NCI-H510A (cell line): Measurements from ENCODE around the gene TSPYL6.

ENCODE experiments used
- DNase-seq: peaks from one replicate; lab custom pipeline; 2025; lab: John Stamatoyannopoulos, UW

TSPYL6 gene

DNA sequence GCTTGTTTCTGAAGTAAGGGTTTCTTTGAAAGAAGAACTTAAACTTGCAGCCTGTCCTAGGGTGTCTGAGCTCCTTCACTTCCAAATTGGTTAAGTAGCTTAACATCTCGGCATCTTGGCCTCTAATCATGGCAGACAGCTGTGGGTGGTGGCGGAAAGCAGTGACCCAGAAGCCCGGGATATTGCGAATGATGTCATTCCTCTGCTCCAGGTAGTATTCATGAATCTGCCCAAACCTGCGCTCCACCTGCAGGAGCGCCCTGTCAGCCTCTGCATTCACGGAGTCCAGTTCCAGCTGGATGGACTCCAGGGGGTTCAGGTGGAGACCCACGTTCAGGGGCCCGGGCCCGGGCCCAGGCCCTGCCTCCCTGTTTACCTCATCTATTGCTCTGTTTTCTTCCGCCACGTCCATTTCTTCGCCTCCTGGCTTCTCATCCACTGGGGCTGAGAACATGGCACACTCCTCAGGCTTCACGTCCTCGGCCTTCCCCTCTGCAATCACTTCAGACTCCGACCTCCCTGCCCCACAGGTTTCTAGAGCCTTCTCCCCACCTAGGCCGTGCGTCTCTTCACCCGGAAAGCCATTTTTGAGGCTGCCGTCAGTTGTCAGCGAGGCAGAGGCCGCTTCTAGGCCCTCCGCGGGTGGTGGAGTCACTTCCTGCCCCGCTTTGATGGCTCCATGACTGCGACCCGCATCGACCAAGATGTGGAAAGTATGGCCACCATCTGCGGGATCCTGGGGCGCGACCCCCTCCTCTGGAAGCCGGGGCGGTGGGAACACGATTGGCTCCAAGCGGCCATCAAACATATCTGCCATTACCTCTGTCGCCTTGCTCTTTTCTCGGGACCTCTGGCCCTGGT lies 569 bp downstream of the TSPYL6 start:
- DNase-seq = no peak

DNA sequence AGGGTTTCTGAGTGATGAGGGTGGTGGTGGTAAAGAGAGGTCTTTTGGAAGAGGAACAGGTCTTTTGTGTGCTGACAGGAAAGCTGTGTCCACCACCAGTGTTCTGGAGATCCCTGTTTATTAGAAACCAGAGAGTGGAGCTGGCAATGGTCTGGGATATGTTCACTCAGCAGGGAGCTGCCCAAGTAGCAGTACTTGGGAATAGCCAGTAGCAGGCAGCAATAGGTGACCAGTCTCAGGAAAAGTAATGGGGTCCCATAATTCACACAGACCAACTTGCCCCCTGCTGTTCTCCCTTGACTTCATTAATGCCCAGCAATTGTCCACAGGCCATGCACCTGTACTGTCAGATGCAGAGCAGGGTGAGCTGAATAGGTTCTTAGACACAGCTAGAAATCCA lies 1.8 kb downstream of the TSPYL6 start:
- DNase-seq = no peak

DNA sequence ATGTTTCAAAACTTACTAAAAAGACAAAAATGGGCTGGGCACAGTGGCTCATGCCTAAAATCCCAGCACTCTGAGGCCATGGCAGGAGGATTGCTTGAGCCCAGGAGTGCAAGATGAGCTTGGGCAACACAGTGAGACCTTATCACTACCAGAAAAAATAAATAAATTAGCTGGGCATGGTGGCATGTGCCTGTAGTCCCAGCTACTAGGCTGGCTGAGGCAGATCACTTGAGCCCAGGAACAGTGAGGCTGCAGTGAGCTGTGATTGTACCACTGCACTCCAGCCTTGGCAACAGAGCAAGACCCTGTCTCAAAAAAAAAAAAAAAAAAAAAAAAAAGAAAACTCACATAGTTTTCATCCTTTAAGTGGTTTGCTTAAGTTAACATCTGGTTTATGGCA lies 6.4 kb downstream of the TSPYL6 start:
- no peak for DNase-seq

DNA sequence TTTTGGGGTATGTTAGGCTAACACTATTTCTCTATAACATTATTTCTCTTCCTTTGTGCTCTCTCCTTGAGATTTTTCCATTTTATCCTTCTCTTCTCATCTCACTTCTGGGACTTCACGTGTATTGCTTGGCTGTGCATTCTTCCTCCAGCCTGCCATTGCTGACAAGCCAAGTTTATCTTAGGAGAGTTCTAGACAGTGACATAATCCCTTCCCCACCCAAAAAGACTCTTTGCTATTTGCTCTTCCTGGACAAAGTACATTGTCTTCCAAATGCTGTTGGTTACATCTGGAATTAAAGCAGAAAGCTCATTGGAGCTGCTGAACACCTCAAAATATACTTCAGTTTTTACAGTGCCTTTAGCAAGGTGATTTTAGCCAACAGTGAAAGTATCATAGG lies 8.9 kb downstream of the TSPYL6 start:
- DNase-seq = no peak

DNA sequence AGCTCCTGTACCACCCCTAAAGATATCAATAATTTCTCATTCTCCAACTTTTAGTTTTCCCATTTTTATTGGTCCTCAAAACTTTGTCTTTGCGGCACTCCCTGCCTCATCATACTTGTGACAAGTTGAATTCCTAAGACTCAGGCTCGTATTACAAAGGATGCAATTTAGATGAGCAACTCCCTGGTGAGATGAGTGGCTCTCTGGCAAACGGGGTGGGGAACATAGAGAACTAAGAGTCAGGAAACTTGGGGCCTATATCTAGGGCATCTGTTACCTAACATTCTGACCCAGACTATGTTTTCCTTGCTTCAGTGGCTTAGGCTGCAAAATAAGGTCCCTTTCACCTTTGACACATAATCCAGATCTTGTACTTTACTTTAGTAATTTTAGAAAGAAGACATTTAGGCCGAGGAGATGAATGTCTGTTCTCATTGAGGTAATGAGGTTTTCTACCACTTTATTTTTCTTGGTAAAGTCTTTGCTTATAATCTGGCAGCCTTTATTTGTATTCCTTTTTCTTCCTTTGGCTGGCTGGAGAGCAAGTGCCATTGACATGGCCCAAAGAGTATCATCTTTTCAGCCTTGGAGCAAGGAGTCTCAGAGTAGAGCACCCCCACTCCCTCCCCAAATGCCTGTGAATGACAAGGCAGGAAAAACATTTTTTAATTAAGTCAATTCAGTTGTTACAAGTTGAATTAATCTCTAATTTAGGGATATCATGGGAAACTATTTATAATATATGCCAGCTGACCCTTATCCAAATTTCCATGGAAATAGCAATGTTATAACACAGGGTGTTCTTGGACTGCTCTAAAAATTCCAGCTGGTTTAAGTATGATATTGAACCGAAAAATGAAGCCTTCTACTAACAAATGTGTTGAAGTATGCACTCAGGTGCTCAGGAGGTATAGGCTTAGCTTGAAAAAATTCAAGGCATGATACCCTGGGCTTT lies 15.2 kb downstream of the TSPYL6 start:
- no peak for DNase-seq

DNA sequence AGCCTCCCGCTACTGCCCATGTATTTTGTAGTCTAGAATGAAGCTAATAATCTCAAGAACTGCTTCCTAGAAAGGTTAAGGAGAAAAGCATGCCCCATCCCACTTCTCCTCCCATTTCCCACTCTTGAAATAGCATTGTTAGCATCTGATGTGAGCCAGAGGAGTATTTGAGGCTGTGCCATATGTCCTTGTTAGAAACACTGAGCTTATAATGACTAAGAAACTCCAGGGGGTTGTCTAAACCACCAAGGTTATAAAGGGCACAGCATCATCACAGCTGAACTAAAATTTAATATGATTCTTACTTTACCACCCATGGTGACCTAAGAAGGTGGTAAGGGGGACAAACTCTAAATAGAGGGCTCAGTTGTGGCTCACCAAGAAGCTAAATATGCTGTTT lies 16.6 kb downstream of the TSPYL6 start:
- no peak for DNase-seq

DNA sequence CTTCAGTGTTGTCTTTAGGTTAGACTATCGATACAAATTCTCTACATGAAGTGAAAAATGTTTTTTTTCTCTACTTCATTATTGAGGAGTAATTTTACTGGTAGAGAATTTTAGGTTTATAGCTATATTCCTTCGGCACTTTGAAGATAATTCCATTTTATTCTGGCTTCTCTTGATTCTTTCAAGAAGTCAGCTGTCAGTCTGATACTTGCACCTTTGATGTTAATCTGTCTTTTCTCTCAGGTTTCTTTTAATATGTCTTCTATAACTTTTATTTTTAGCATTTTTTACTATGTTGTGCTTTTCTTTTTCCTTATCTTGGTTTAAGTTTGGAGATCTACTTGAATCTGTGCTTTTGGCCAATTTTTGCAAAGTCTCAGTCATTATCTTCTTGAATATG lies 18.6 kb downstream of the TSPYL6 start:
- no peak for DNase-seq

DNA sequence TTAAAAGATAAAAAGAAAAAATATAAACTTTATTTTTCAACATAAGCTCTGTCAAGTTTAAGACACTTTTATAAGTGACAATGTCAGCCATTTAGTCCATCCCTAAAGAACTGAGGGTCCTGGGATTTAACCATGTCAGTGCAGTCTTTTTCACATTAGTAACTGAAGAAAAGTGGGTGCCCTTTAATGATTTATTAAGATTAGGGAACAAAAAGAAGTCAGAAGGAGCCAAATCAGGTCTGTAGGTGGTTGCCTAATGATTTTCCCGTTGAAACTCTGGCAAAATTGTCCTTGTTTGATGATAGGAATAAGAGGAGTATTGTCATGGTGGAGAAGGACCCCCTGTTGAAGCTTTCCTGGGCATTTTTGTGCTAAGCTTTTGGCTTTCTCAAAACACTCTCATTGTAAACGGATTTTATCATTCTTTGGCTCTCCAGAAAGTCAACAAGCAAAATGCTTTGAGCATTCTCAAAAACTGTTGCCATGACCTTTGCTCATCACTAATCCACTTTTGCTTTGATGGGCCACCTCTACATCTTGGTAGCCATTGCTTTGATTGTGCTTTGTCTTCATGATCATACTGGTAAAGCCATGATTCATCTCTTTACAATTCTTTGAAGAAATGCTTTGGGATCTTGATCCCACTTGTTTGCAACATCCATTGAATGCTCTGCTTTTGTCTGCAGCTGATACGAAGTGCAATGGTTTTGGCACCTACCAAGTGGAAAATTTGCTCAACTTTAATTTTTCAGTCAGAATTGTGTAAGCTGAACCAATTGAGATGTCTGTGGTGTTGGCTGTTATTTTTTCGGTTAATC lies 22.0 kb downstream of the TSPYL6 start:
- DNase-seq = no peak

DNA sequence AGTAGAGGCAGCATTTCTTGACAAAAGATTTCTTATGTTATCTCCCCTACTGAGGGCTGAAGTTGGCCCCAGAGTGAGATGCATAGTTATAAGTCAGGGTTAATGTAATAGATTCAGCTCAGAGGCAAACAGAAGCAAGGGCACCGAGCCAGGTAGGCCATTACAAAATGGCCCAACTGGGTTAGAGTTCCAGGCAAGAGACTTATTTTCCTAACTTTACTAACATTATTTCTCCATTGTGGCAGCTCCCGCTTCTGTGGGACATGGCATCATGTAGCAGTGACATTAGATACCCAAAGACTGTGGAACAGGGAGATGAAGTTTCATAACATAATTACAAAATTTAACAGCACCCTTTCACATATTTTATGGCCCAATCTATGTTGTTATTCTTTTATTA lies 27.1 kb downstream of the TSPYL6 start:
- DNase-seq = no peak

DNA sequence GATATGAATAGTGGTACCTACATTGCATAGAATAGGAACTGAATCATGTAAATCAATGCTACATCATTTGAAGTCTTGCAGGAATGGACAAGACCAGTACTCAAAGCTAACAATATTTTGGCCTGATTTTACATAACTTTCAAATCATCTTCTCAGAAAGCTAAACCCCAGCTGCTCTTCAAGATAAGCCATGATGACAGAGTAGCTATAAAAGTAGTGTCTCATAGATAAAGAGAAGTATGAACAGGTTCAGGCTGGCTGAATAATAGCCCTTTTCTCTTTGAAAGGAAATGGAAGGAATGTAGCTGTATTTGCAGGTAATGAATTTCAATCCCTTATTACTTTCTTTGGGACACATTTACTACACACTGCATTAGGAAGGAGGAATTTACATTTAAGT lies 28.2 kb downstream of the TSPYL6 start:
- no peak for DNase-seq

DNA sequence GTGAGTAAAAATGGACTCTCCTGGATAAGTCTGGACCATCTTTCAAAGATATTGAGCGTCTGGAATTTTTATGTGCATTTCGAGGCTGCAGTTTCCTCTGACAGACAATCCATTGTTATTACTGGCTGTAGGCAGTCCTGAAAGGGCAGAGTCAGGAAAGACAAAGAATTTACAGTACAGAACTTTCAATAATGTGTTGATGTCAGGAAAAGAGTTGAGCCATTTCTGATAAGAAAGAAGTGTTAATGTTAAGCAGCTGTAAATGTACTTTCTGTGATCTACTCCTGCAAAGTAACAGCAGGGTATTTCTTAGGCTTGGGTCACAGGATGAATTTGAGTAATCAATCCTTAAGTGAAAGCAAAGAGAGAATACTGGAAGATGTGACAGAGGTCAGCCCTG lies 29.8 kb downstream of the TSPYL6 start:
- no peak for DNase-seq

DNA sequence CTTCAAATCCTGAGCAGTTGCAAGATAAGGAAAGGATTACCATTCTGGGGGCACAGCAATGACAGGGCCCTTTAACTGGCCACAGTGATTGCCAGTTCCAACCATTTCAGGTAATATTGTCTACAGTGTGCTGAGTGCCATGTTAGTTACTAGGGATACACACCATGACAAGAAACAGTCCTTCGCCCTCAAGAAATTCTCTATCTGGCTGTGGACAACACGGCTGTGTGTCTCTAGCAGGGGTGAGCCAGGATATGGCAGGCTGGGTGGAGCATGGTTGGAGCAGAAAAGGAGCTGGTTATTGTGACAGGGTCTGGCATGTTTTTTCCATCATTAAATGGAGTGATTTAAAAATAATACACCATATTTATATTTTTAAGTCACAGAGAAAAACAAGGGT lies 31.0 kb downstream of the TSPYL6 start:
- DNase-seq = no peak

DNA sequence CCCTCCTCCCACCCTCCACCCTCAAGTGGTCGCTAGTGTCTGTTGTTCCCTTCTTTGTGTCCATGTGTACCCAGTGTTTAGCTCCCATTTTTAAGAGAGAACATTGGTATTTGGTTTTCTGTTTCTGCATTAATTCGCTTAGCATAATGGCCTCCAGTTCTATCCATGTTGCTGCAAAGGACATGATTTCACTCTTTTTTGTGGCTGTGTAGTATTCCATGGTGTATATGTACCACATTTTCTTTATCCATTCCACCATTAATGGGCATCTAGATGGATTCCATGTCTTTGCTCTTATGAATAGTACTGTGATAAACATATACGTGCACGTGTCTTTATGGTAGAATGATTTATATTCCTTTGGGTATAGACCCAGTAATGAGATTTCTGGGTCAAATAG lies 42.9 kb downstream of the TSPYL6 start:
- no peak for DNase-seq

DNA sequence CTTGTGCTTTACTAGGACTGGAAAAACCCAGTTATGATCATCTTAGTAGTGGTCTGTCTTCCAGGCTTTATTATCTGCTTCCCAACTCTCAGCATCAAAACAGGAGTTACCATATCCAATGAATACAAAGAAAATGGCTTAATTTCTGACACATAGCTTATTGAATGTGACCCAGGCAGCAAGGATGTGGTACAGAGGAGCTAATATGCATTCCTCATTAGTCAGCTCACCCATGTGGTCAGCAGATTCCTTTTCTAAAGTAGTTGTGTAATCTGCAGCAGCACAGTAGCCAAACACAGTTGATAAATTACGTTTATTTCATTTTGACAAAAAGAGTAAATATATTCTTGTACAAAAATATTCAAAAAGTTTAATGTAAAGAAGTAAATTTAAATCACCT lies 43.6 kb downstream of the TSPYL6 start:
- DNase-seq = no peak

DNA sequence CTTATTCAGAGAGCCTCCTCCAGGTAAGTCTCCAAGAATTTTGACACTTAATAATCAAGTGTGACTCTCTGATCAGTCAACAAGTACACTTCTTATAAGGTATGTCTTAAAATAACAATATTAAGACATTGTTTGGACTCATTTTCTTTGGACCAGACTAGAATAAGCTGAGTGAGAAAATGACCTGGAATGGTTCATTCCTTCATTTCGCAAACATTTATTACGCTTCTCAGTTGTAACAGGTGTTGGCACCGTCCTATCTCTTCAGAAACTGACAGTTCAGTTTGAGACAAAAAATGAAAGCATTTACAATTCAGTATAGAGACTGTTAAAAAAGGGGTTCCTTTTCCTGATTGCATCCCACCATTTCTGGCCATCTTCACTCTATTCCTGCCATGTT lies 46.6 kb downstream of the TSPYL6 start:
- no peak for DNase-seq

DNA sequence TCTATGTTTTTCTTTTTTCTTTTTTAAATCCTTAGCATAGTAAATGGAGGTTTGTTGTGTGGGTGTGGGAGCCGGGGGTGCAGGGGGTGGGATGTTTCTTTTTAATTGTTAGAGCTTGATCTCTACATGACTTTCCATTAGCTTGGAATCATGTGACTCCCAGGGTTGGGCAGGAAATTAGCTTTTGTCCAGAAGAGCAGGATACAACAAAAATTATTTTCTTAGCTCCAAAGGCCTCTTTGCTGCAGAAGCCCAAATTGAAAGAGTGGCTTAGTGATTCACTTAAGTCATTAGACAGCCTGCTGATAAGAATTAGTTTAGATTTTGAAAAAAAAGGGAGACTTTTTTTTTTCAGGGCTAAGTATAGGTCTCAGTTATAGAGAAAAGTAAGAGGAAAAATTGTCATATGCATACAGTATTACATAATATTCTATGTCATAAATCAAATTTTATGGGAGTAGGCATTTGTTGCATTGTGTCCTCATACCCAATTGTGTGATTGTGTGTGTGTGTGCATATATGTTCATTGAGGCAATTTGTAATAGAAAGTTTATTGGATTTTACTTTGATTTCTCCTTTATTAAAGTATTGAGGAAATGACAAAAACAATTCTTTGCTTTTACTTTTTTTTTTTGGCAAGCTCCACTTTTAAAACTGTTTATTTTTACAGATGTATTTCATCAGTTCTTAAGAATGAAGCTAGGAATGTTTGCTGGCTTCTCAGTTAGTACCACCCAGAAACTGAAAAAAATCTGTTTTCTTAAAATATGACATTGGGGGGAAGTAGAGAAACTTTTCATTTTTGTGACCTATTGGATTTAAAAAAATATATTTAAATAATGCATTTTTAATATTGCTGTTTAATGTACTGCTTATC lies 47.4 kb downstream of the TSPYL6 start:
- no peak for DNase-seq

DNA sequence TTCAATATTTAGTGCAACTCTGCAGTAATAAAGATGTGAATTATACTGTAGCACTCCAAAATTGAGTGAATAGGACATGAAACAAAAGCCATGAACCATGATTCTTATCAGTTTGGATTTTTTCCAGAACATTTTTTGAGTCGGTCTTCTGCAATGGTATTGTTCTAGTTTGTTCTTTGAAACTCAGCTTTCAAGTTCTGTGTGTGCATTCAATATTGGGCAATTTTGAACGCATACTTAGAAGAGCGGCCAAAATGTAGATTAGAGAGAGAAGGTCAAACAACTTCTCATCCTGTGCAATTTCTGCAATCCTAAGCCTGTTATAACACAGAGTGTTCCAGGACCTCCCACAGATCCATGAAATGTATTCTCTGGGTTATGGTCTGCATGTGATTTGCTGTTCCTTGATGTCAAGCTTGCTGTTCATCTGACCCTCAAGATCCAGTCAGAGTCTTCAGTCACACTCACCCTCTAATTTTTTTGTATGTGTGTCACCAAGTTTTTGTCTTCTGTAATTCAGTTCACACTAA lies 48.3 kb downstream of the TSPYL6 start:
- no peak for DNase-seq

DNA sequence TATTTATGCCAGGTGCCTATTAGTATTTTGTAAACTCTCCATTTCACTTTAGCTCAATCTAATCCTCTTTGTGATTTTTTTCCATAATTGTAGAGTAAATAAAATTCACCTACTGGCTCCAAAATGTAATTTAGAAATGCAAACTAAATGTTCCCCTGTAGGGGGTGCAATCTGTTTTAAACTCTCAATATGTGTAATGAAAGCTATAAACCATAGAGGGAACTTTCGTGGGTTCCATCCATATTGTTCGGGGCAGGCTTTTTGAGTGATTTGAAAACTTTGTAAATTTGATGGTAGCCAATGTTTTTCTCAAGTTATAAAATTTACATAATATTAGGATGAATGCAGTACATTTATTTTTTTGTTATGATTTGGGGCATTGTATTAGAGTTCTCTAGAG lies 49.4 kb downstream of the TSPYL6 start:
- no peak for DNase-seq

DNA sequence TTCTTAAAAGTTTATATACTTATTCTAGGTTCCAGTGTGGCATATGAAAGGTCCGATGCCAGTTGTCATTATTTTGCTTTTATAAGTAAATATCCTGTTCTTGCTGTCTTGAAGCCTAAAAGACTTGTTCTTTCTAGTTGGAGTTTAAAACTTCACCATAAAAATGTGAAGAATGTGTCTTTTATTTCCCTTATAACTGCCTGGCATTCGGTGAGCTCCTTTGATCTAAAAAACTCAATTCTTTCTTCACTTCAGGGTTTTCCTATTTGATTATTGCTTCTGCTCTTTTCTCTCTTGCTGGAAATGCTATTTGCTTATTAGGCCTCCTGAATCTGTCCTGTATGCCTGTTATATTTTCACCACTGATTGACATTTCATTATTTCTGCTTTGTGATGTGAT lies 51.6 kb downstream of the TSPYL6 start:
- DNase-seq = no peak
